ENCODE data around the gene SNIP1.
"Not testable (repeated sequence)": the region's sequence is repeated elsewhere in the genome, so short reads cannot be mapped to it uniquely, and the experiment has no call there.

Gene SNIP1

GRCh38 chr1:37558411-37558810 lies 4.3 kb upstream of the SNIP1 start:
- FAIRE-seq = no peak

- FAIRE-seq = no peak
Observed at GRCh38 chr1:37557402-37557801, 3.3 kb upstream of the SNIP1 start.

GRCh38 chr1:37556712-37557196 lies 2.7 kb upstream of the SNIP1 start, which contains the start of gene DNALI1:
Gene DNALI1, plus strand, starts transcription at chr1:37556940. Its CDS starts 55 bp downstream, at chr1:37556995.
- no peak for FAIRE-seq

GRCh38 chr1:37553598-37553926 lies 531 bp downstream of the SNIP1 start:
- FAIRE-seq = no peak

GRCh38 chr1:37549341-37549740 lies 4.8 kb downstream of the SNIP1 start:
- FAIRE-seq = no peak

GRCh38 chr1:37545019-37545418 lies 9.1 kb downstream of the SNIP1 start:
- no peak for FAIRE-seq

- FAIRE-seq = no peak
Observed at GRCh38 chr1:37544530-37544929, 9.6 kb downstream of the SNIP1 start.

- no peak for FAIRE-seq
Observed at GRCh38 chr1:37540036-37540785, 13.9 kb downstream of the SNIP1 start.

- FAIRE-seq = not testable (repeated sequence)
Observed at GRCh38 chr1:37539154-37539553, 14.9 kb downstream of the SNIP1 start.

GRCh38 chr1:37537378-37537777 lies 16.7 kb downstream of the SNIP1 start:
- FAIRE-seq = no peak

- FAIRE-seq = no peak
Observed at GRCh38 chr1:37533317-37534093, 20.6 kb downstream of the SNIP1 start.

- not testable (repeated sequence) for FAIRE-seq
Observed at GRCh38 chr1:37532418-37533156, 21.5 kb downstream of the SNIP1 start.

GRCh38 chr1:37529888-37530287 lies 24.2 kb downstream of the SNIP1 start:
- not testable (repeated sequence) for FAIRE-seq

- FAIRE-seq = no peak
Observed at GRCh38 chr1:37519613-37520012, 34.5 kb downstream of the SNIP1 start.

- not testable (repeated sequence) for FAIRE-seq
Observed at GRCh38 chr1:37518929-37519328, 35.2 kb downstream of the SNIP1 start.

GRCh38 chr1:37518241-37518640 lies 35.9 kb downstream of the SNIP1 start:
- FAIRE-seq = not testable (repeated sequence)

GRCh38 chr1:37517569-37517968 lies 36.5 kb downstream of the SNIP1 start:
- no peak for FAIRE-seq

GRCh38 chr1:37515185-37516034 lies 38.7 kb downstream of the SNIP1 start:
- FAIRE-seq = no peak

- no peak for FAIRE-seq
Observed at GRCh38 chr1:37514350-37515184, 39.5 kb downstream of the SNIP1 start, which contains the start of gene MEAF6. Gene MEAF6, minus strand, starts transcription at chr1:37514766. Its CDS starts 20 bp downstream, at chr1:37514746.

- no peak for FAIRE-seq
Observed at GRCh38 chr1:37513795-37514349, 40.2 kb downstream of the SNIP1 start.

GRCh38 chr1:37509181-37509580 lies 44.9 kb downstream of the SNIP1 start:
- peak; percentile 72 for FAIRE-seq

Measured in G401.6 (cell line).